GM18502 (cell line): ENCODE measurements around the gene CLBA1.
A peak's percentile ranks its signal among the peaks of the same experiment; 100 is the strongest.

Source experiments
- ATAC-seq: cut with Tn5 transposase; IDR thresholded peaks from one replicate; pipeline ENCODE4 v1.9.1; 2021; ENCODE audit warnings: mild to moderate bottlenecking; ENCODE audit not compliant: unreplicated experiment, poor library complexity

Gene CLBA1

GRCh38 chr14:104967386-104968152 is 18.0 kb upstream of the CLBA1 start:
- no peak for ATAC-seq

GRCh38 chr14:104968153-104968527 is 17.4 kb upstream of the CLBA1 start:
- no peak for ATAC-seq

GRCh38 chr14:104968541-104969401 is 16.8 kb upstream of the CLBA1 start:
- ATAC-seq = no peak

GRCh38 chr14:104969741-104970230 is 15.8 kb upstream of the CLBA1 start:
- no peak for ATAC-seq

- ATAC-seq = no peak
Observed at GRCh38 chr14:104970231-104971068, 15.1 kb upstream of the CLBA1 start.

- no peak for ATAC-seq
Observed at GRCh38 chr14:104971447-104972240, 13.9 kb upstream of the CLBA1 start.

- ATAC-seq = no peak
Observed at GRCh38 chr14:104972301-104973134, 13.1 kb upstream of the CLBA1 start.

GRCh38 chr14:104973135-104973384 is 12.5 kb upstream of the CLBA1 start:
- ATAC-seq = no peak

GRCh38 chr14:104973385-104974145 is 12.0 kb upstream of the CLBA1 start:
- ATAC-seq = no peak

- no peak for ATAC-seq
Observed at GRCh38 chr14:104974146-104974541, 11.4 kb upstream of the CLBA1 start.

GRCh38 chr14:104974665-104975390 is 10.8 kb upstream of the CLBA1 start:
- ATAC-seq = no peak

- no peak for ATAC-seq
Observed at GRCh38 chr14:104975481-104976197, 9.9 kb upstream of the CLBA1 start.

- no peak for ATAC-seq
Observed at GRCh38 chr14:104976198-104977007, 9.2 kb upstream of the CLBA1 start.

GRCh38 chr14:104977008-104977680 is 8.4 kb upstream of the CLBA1 start:
- no peak for ATAC-seq

GRCh38 chr14:104977681-104978653 is 7.6 kb upstream of the CLBA1 start, which contains the start of gene AHNAK2:
TSS of gene AHNAK2 (minus strand) at chr14:104978374. CDS start at chr14:104978237, 137 bp downstream.
- peak; percentile 50 for ATAC-seq
